Measurements from ENCODE around the gene HYAL1.
"Not testable (repeated sequence)": the region's sequence is repeated elsewhere in the genome, so short reads cannot be mapped to it uniquely, and the experiment has no call there.

Gene HYAL1

DNA sequence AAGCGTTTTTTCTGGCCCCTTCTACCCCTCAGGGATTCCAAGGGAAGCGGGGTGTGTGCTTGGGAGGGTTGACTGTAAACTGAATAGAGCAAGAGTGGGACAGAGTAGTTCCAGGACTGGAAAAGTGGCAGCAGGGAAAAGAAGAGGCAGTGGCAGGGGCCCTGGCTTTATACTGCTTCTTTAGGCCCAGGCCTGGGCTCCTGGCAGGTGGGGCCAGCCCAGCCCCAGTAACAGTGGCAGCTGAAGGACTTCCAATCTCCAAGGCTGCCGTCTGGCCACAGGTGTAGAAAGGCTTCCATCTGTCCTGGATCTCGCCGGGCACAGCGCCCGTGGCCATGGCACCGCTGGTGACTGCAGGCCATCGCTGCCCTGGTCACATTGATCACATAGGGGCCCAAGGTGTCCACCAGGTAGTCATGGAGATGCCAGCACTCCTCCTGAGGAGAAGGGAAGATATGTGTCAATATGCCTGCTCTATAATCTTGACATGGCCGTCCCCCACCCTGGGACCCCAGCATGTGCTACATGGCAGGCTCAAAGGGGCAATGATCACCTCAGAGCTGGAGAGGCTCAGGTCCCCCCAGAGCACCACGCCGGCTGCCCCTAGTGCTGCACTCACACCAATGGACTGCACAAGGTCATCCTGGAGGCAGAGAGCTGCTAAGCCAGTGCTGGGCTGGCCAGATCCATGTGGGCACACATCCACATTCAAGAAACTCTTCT, 10.1 kb downstream of the HYAL1 start:
- no peak for DNase-seq

DNA sequence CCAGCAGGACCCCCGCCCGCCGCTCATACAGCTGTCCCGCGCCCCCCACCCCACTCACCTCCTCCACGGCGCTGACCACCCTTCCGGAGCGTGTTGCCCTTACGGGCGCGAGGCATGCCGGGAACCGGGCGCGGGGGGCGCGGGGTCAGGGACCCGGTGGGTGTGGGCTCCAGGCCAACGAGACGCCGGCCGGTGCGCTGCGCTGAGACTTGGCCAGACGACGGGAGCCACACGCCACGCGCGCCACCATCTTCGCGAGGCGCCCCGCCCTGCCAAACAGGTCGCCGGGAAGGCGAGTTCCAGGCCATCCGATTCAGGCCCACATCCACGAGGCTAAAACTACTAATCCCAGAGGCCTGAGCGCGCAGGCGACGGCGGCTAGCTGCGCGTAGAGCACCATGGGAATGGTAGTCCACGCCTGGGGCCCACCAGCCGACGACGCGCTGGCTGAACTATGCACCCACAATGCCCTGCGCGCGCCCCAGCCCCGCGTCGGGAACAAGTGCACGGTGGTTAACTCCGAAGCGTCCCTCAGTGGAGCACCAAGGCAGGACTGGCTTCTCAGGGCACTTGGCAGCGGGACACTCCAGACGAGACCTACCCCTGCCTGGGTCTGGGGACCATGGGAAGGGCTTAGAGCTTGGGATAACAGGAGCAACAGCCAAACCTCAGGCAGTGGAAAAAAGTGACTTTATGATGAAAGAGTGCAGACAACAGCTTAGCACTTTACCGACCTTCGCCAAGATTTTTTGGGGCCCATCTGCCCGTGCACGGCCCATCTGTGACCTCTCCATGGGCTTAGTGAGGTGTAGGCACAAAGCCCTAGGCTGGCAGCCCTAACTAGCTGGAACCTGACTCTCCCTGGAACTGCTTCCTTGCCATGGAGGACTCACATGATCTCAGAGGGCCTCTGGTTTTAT, 11.0 kb downstream of the HYAL1 start, which contains the start of gene IFRD2:
TSS of gene IFRD2 (minus strand) at position 271 of the 920 bp plus-strand sequence. CDS start at position 116, 155 bp downstream.
- DNase-seq, result peak; percentile 98

DNA sequence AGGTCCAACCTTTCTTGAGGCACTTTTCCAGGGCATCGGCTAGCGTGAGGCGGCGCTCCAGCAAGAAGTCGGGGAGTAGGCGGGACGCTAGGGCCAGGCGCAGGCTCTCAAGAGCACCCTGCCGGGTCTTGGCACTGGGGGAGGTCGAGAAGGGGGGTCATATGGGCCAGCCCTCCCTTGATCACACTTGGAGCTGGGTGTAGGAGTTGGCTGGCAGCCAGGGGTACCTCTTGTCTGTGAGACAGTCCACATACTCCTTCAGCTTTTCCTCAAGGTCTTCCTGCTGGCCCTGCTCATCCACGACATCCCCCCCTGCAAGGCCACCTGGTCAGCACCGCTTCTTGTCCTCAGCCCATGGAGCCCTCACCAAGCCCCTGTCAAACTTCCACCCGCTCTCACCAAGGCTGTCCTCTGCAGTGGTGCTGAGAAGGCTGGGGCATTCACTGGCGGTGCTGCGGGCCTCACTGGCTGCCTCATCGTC, 13.2 kb downstream of the HYAL1 start:
- DNase-seq, result no peak

DNA sequence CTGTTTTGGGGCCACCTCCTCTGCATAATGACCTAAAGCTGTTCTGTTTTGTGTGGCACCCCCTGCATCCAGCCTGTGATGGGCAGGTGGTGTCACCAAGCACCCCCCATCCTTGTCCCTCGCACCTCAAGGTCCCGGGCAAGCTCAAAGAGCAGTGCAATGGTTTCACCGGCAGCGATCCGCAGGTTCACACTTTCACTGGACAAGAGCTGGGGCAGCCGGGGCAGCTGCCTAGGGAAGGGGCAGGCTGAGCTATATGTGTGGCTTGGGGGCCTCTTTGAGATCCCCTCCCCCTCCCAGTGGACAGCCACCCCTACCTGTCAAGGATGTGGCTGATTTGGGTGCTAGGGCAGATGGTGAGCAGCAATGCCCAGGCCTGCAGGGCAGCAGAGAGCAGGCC, 14.2 kb downstream of the HYAL1 start:
- DNase-seq, result no peak

DNA sequence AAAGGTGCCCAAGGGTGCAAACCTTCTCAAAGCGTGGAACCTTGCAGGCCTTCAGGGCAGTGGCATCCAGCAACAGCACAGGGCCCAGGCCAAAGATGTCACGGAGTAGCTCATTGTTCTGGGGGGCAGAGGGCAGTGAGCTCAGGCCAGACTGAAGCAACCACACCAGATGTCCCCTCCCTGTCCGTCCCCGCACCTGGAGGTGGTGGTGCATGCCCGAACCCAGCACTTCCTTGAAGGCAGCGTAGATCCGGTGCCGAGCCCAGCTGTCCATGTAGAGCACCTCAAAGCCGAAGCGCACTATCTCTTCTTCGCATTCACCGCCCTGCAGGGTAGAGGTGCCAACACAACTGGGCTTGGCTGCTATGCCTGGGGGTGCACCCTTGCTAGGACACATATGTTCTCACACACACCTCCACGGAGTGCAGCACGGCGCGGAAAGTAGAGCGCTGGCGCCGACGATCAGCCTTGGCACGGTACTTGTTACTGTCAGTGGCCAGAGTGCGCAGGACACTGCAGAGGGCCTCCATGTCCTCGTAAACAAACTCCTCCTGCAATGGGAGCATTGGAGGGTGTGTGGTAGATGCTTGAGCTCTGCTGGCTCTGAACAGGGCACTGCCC, 14.9 kb downstream of the HYAL1 start:
- DNase-seq, result no peak

DNA sequence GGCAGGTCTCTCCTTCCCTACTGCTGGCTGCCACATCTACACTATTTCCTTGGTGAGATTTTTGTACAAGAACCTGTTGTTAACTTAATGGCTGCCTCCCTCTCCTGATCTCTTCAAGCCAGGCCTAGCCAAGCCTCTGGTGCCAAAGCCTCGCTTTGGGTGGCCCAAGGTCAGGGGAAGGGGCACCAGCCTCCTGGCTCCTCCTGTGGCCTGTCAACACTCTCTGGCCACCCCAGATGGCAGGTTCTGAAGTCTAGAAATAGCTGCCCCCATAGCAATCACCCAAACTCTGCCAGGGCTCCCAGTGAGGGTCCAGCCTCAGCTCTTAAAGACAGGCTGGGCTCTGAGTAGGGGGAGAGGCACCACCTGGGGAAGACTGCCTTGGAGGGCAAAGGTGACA, 16.1 kb downstream of the HYAL1 start:
- DNase-seq, result no peak

DNA sequence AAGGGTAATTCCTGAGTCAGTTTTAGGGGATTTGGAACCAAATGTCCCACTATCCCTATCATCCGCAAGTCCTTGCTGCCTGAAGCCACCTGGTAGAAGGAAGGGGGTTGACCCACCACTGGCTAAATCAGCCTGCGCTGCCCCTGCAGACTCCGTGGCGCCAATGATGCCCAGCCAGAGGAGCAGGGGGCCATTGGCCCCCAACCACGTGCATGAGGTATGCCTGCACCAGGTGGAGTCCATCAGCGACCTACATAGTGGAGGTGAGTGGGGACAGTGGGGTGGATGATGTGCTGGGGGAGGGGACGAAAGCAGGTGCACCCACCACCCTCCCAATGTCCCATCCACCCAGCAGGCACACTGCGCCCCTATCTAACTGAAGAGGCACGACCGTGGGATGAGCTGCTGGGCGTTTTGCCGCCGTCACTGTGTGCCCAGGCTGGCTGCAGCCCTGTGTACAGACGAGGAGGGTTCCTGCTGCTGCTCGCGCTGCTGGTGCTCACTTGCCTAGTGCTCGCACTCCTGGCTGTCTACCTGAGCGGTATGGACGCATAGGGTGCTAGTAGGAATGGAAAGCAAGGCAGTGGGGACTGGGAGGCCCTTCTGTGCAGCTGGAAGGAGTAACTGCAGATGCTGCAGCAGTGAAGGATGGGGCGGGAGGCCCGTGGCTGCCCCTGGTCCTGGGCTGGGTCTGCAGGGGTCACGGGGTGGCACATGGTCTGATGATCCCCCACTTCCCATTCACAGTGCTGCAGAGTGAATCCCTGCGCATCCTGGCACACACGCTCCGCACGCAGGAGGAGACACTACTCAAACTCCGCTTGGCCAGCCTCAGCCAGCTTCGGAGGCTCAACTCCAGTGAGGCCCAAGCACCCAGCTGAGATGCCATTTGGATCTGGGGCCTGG, 16.8 kb downstream of the HYAL1 start:
- no peak for DNase-seq

DNA sequence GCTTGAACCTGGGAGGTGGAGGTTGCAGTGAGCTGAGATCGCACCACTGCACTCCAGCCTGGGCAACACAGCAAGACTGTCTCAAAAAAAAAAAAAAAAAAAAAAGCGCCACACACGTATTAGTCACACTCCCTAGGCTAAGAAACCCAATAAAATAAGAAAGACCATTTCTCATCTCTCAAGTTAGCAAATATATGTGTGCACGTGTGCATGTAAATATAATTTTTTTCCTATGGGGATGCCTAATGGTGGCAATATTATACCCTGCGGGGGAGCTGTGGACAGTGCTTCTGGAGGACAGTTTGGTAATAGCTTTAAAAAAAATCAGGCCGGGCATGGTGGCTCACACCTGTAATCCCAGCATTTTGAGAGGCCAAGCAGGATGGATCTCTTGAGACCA, 19.3 kb downstream of the HYAL1 start:
- not testable (repeated sequence) for DNase-seq

DNA sequence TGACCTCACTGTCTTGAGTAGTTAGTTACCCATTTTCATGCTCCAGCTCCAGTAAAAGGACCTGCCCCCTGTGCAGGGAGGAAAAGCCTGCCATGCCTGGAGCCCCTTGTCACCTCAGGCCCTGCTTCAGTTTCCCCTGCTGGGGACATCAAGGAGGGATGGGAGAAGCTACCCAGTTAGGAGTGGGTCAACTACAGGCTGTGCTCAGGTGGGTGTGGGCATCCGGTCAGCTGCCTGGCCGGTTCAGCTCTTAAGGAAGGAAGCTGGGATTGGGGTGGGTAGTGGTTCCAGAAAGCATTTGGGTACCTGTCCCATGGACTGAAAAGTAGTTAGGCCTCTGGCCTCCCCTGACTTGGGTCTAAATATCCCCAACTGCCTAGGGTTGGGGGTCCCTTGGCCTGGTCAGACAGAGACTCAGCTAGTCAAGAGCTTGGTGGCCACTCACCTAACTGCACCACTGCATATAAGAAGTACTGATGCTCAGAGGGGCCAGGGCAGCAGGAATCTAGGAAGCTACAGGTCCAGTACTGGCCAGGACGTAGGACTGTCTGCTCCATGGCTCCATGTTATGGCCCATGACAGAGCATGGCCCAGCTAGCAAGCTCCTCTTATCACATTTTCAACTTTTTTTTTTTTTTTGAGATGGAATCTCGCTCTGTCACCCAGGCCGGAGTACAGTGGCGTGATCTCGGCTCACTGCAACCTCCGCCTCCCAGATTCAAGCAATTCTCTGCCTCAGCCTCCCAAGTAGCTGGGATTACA, 23.9 kb downstream of the HYAL1 start:
- DNase-seq, result no peak

DNA sequence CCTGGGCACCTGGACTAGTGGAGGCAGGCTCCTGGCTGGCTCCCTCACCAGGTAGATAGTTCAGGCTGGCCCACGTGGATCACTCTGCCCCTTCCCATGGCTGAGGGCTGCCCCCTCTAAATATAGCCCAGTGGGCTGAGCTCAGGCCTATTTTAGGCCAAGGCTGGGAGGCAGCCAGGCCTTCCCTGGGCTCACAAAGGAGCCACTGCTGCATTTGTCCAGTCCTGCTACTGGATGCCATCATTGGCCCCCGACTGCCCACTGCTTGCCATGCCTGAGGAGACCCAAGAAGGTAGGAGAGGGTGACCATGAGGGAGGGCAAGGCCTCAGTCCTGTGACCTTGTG, 24.5 kb downstream of the HYAL1 start, which contains the start of gene LSMEM2:
TSS of gene LSMEM2 (plus strand) at position 208 of the 345 bp plus-strand sequence. CDS start at position 235, 27 bp downstream.
- DNase-seq, result no peak

DNA sequence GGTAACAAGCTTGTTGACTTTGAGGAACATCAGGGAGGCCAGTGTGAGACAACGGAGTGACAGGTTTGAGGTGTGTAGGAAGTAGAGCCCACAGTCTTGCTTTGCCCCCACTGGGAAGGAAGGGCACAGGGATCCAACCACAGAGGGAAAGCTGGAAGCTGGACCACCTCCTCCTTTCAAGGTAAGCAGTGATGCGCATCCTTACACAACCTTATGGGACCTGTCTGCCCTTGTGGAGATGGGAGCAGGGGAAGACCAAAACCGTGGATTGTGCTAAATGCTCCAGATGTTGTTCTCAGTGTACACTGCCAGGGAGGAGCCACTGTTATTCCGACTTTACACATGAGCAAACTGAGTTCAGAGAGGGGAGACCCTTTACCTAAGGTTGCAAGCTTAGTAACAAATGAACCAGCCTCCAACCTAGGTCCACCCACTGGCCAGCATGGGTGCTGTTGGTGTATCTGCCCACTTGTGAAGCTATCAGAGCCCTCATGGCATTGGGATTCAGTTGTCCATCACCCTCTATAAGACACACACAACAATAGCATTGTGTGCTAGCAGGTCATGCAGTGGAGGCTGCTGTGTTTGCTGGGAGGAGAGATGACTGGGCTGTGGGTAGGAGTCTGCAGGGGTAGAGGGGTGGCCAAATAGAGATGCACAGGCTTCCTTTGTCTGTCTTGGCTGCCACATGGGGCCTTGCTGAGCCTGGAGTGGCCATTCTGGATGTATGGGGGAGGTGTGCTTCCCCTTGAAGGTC, 25.1 kb downstream of the HYAL1 start:
- no peak for DNase-seq

DNA sequence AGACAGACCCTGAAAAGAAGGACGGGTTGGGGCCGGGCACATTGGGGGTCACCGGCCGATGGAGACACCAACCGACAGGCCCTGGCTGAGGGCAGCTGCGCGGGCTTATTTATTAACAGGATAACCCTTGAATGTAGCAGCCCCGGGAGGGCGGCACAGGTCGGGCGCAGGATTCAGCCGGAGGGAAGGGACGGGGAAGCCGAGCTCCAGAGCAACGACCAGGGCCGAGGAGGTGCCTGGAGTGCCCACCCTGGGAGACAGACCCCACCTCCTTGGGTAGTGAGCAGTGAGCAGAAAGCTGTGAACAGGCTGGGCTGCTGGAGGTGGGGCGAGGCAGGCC, 26.6 kb downstream of the HYAL1 start:
- DNase-seq, result no peak

DNA sequence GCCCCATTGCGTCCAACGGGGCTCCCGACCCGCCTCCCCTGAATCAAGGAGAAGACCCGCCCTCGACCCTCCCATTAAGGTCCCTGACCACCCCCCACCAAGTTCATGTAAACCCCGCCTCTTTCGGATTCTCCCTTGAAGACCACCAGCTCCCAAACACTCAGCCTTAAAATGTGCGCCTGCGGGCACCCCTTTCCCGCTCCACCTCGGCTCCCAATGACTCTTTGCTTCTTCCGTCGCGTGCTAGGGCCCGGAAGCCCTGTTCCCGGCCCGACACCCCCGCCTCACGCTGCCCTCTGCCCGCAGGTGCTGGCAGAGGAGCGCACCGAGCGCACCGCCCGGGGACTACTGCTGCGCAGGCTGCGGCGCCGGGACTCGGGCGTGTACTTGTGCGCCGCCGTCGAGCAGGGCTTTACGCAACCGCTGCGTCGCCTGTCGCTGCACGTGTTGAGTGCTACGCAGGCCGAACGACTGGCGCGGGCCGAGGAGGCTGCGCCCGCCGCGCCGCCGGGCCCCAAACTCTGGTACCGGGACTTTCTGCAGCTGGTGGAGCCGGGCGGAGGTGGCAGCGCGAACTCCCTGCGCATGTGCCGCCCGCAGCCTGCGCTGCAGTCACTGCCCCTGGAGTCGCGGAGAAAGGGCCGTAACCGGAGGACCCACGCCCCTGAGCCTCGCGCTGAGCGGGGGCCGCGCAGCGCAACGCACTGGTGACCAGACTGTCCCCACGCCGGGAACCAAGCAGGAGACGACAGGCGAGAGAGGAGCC, 27.2 kb downstream of the HYAL1 start:
- no peak for DNase-seq

DNA sequence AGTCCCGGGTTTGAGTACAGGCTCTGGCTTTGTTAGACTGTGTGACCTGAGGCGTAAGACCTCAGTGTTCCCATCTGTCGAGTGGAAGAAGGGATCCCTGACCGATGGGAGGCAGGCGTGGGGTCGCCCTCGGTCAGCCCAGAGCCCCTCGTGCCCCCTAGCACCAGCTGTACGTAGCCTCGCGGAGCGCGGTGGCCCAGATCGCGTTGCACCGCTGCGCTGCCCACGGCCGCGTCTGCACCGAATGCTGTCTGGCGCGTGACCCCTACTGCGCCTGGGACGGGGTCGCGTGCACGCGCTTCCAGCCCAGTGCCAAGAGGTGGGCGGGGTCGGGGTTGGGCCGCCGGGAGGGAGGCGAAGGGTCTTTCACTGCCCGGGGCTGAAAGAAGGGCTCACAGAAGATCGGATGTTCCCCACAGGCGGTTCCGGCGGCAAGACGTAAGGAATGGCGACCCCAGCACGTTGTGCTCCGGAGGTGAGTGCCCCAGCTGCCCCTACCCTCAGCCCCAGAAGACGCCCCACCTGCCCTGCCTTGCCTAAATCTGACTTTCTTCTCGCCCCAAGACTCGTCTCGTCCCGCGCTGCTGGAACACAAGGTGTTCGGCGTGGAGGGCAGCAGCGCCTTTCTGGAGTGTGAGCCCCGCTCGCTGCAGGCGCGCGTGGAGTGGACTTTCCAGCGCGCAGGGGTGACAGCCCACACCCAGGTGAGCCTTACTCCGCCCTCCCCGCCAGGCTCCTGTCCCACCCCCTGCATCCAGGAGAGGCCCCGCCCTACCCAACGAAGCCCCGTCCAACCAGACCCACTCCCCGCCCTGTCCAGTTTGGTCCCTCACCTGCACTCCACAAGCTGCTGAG, 28.0 kb downstream of the HYAL1 start:
- no peak for DNase-seq

DNA sequence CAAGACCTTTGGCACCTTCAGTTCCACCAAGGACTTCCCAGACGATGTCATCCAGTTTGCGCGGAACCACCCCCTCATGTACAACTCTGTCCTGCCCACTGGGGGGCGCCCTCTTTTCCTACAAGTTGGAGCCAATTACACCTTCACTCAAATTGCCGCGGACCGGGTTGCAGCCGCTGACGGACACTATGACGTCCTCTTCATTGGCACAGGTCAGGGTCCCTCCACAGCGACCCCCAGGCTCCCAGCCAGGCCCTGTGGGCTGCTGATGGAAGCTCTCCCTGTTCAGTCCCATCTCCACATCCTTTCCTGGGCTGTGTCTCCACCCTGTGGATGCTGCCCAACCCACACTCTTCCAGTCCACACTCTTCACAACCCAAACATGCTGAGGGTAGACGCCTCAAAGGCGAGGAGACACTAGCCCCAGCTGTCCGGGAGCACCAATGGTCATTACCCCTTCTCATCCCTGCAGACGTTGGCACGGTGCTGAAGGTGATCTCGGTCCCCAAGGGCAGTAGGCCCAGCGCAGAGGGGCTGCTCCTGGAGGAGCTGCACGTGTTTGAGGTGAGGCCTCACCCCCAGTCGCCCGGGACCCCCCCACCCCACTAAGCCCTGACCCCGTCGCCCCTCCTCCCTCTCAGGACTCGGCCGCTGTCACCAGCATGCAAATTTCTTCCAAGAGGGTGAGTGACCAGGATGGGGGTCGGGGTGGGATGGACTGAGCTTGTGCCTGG, 28.8 kb downstream of the HYAL1 start:
- peak; percentile 49 for DNase-seq

DNA sequence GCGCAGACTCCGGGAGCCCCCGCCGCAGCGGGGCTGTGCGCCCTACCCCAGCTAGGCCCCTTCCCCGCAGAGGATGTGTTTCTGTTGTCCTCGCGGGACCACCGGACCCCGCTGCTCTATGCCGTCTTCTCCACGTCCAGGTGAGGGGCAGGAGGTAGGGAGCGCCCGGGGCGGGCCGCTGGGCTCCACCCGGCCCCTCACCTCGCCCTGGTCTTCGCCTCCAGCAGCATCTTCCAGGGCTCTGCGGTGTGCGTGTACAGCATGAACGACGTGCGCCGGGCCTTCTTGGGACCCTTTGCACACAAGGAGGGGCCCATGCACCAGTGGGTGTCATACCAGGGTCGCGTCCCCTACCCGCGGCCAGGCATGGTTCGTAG, 29.7 kb downstream of the HYAL1 start:
- no peak for DNase-seq

DNA sequence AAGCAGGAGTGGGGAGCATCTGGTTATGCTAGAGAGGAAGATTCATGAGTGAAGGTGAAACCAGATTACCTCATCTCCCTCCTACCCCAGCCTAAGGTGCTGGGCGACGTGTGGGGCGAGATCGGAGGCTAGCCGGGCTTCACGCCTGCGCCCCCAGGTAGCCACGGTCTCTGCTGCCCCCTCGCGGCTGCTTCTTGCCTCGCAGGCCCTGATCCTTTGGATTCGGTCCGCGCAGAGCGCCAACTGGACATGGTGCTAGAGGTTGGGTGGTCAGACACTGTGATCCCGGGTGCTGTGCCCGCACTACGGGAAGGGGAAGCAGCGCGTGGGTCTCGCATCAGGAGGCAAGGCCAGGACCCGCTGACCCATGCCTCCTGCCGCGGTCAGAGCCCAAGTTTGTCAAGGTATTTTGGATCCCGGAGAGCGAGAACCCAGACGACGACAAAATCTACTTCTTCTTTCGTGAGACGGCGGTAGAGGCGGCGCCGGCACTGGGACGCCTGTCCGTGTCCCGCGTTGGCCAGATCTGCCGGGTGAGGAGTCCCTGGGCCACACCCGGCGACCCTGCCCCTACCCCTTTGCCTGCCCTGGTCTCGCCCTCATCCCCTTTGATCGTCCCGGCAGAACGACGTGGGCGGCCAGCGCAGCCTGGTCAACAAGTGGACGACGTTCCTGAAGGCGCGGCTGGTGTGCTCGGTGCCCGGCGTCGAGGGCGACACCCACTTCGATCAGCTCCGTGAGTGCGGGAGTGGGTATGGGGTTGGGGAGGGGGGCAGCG, 30.3 kb downstream of the HYAL1 start:
- peak; percentile 92 for DNase-seq

DNA sequence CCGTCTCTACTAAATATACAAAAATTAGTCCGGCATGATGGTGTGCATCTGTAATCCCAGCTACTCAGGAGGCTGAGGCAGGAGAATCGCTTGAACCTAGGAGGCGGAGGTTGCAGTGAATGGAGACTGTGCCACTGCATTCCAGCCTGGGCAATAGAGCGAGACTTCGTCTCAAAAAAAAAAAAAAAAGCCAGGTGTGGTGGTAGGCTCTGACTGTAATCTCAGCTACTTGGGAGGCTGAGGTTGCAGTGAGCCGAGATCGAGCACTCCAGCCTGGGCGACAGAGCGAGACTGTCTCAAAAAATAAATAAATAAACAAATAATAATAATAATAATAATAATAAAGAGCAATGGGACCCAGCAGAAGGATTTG, 30.9 kb downstream of the HYAL1 start:
- DNase-seq, result not testable (repeated sequence)

Data from suppressor macrophage treated with lipopolysaccharide for 4 hours (primary cell).